Measurements from ENCODE around the gene MORN1. TPM values are rescaled to one million over a fixed set of nuclear protein-coding genes. Genes with fewer than 3 reads are reported as not detected.

The MORN1 gene
- total and polyA plus RNA-seq, 2 of the 4 experiments (the other 2 are of a cell fraction) = 3.0 to 4.2 TPM

DNA sequence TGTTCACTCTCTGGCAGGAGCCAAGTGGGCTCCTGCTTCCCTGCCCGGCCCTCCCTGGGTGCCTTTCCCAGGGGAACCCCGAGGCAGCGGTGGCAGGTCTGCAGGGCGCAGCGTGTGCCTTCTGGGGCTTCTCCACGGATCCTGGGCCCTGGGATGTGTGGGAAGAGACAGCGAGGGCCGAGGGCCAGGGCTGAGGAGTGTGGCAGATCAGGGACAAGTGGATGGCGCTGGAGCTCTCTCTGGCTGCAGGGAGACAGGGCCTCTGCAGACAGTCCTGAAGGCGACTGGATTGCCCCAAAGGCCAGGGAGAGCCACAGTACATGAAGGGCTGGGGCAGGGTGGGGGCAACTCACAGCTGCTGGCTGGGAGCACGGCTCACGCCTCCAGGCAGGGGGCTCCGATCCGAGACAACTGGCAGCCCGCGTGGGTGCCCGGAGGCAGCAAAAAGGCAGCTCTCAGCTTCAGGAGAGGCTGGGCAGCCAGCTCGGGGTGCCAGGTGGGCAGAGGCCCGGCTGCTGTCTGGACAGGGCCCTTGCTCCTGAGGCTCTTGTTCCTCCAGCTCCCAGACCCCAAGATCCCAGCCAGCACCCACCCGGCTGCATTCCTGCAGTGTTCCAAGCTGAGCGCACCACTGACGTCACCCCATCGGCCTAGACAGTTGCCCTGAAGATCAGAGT lies 16.0 kb downstream of the MORN1 start:
- WGBS, 2 experiments (ENCODE audit: extremely low coverage in 2 of 2, insufficient read length in 1 of 2) = 83% methylated on average over 16 of the region's 23 CpGs; no CpG with 5 or more reads in 1 of the 2 experiments
- in situ Hi-C loops (cut with MboI; ENCODE audit: low sequenced_read_pairs) = no loop called here

More for the DNA sequence above, 16.0 kb downstream of the MORN1 start:
- no peak overlapping the region for H2AK5ac ChIP-seq (ENCODE audit: low read depth, low read length)
- no peak overlapping the region for H2BK5ac ChIP-seq (ENCODE audit: low read depth, low read length, poor library complexity, severe bottlenecking)
- POLR2A ChIA-PET (ENCODE audit: unreplicated experiment) = no interaction called here
- H3K14ac ChIP-seq (replicated peaks; ENCODE audit: low read depth, low read length) = no peak overlapping the region
- no peaks in the 10 kb centered on the region for H3K9me1 ChIP-seq (ENCODE audit: insufficient read depth, low read length)
- intact Hi-C loops (cut with micrococcal nuclease) (no loop called here), dilution Hi-C loops (cut with HindIII; ENCODE audit: low sequenced_read_pairs, unreplicated experiment) (no loop called here)
- H2AFZ ChIP-seq (replicated peaks; ENCODE audit: low read length, poor library complexity) = no peak overlapping the region
- H3K4me2 ChIP-seq (ENCODE audit: low read depth, low read length) = no peak overlapping the region
- no peak overlapping the region for H3K56ac ChIP-seq (ENCODE audit: extremely low read depth, insufficient read depth, low read length)
- ATAC-seq (ENCODE audit: low read depth) (no peak), DNase-seq (no peak)
- no peak overlapping the region for H2BK120ac ChIP-seq (ENCODE audit: low read depth, low read length)
- no peak overlapping the region for H3K9ac ChIP-seq (ENCODE audit: low read depth, low read length)
- no peak overlapping the region for H3K18ac ChIP-seq (ENCODE audit: low read depth, low read length)
- no peak overlapping the region for H3K4ac ChIP-seq (ENCODE audit: low read depth, low read length)
- H2BK15ac ChIP-seq (ENCODE audit: low read depth, low read length) = no peak overlapping the region
- H4K5ac ChIP-seq (ENCODE audit: low read depth, low read length) = no peak overlapping the region
- no peak overlapping the region for H3K27ac ChIP-seq (ENCODE audit: insufficient read depth, low read length)
- no peak overlapping the region for H2AK9ac ChIP-seq (replicated peaks; ENCODE audit: low read depth, low read length, poor library complexity)
- no peaks in the 10 kb centered on the region for H3K27me3 ChIP-seq (ENCODE audit: control insufficient read depth, insufficient read depth, low read length)
- no peaks in the 10 kb centered on the region for H3K36me3 ChIP-seq (ENCODE audit: control insufficient read depth, insufficient read depth, low read length)
- H4K91ac ChIP-seq (ENCODE audit: insufficient read depth, low read depth, low read length) = no peak overlapping the region
- no TSS peak for BruUV-seq (replicated peaks)
- CTCF ChIA-PET = interaction anchor here (1.2 kb wide), 1 partner anchor 181 kb away, joined by 4 read pairs; the partner anchor contains the start of gene FAAP20
- H4K8ac ChIP-seq (ENCODE audit: low read depth in 2 of 2, low read length in 2 of 2) = no peak overlapping the region
- no peak overlapping the region for H3K23ac ChIP-seq (ENCODE audit: low read depth, low read length)
- TF ChIP-seq CHD1 (IDR thresholded peaks at IDR 0.05; ENCODE audit: low read depth, low read length) (no peak), RCOR1 (IDR thresholded peaks at IDR 0.05; ENCODE audit: insufficient replicate concordance, low read length) (no peak), POLR2A (IDR thresholded peaks at IDR 0.05; ENCODE audit: low read depth, low read length) (no peak), MAFK (IDR thresholded peaks at IDR 0.05; ENCODE audit: low read depth, low read length) (no peak), NFE2L2 (IDR thresholded peaks at IDR 0.05; ENCODE audit: low read depth, low read length) (no peak), MXI1 (IDR thresholded peaks at IDR 0.05; ENCODE audit: borderline replicate concordance, low read depth, low read length) (no peak), MAZ (IDR thresholded peaks at IDR 0.05; ENCODE audit: borderline replicate concordance, low read depth, low read length) (no peak), SMC3 (IDR thresholded peaks at IDR 0.05; ENCODE audit: low read depth, low read length) (no peak), BHLHE40 (IDR thresholded peaks at IDR 0.05; ENCODE audit: low read depth, low read length) (no peak)
- TF ChIP-seq, protein P1, sequence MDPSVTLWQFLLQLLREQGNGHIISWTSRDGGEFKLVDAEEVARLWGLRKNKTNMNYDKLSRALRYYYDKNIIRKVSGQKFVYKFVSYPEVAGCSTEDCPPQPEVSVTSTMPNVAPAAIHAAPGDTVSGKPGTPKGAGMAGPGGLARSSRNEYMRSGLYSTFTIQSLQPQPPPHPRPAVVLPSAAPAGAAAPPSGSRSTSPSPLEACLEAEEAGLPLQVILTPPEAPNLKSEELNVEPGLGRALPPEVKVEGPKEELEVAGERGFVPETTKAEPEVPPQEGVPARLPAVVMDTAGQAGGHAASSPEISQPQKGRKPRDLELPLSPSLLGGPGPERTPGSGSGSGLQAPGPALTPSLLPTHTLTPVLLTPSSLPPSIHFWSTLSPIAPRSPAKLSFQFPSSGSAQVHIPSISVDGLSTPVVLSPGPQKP (IDR thresholded peaks at IDR 0.05; ENCODE audit: borderline replicate concordance, low read depth, low read length) = no peak
- TF ChIP-seq, protein P2, sequence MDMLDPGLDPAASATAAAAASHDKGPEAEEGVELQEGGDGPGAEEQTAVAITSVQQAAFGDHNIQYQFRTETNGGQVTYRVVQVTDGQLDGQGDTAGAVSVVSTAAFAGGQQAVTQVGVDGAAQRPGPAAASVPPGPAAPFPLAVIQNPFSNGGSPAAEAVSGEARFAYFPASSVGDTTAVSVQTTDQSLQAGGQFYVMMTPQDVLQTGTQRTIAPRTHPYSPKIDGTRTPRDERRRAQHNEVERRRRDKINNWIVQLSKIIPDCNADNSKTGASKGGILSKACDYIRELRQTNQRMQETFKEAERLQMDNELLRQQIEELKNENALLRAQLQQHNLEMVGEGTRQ (IDR thresholded peaks at IDR 0.05; ENCODE audit: low read depth, low read length) = no peak
- TF ChIP-seq, protein P3, sequence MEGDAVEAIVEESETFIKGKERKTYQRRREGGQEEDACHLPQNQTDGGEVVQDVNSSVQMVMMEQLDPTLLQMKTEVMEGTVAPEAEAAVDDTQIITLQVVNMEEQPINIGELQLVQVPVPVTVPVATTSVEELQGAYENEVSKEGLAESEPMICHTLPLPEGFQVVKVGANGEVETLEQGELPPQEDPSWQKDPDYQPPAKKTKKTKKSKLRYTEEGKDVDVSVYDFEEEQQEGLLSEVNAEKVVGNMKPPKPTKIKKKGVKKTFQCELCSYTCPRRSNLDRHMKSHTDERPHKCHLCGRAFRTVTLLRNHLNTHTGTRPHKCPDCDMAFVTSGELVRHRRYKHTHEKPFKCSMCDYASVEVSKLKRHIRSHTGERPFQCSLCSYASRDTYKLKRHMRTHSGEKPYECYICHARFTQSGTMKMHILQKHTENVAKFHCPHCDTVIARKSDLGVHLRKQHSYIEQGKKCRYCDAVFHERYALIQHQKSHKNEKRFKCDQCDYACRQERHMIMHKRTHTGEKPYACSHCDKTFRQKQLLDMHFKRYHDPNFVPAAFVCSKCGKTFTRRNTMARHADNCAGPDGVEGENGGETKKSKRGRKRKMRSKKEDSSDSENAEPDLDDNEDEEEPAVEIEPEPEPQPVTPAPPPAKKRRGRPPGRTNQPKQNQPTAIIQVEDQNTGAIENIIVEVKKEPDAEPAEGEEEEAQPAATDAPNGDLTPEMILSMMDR (conservative IDR thresholded peaks at IDR 0.05; ENCODE audit: low read depth, low read length) = no peak
- H3K4me1 ChIP-seq (ENCODE audit: control insufficient read depth, insufficient read depth, low read length) = no peaks in the 10 kb centered on the region
- H3K9me3 ChIP-seq (ENCODE audit: control insufficient read depth, insufficient read depth, low read length) = no peaks in the 10 kb centered on the region
- H3K79me1 ChIP-seq (ENCODE audit: low read depth in 1 of 2, low read length in 2 of 2) = no peaks in the 10 kb centered on the region
- H2BK20ac ChIP-seq (ENCODE audit: low read depth, low read length) = no peak overlapping the region
- H3K4me3 ChIP-seq (ENCODE audit: insufficient read depth, low read depth, low read length) = no peak overlapping the region
- H4K20me1 ChIP-seq (ENCODE audit: insufficient read depth, low read length) = no peaks in the 10 kb centered on the region; the same call in 1 of the 2 replicates

Data from IMR-90 (cell line).